ENCODE measurements around the gene SFXN4.

DNA sequence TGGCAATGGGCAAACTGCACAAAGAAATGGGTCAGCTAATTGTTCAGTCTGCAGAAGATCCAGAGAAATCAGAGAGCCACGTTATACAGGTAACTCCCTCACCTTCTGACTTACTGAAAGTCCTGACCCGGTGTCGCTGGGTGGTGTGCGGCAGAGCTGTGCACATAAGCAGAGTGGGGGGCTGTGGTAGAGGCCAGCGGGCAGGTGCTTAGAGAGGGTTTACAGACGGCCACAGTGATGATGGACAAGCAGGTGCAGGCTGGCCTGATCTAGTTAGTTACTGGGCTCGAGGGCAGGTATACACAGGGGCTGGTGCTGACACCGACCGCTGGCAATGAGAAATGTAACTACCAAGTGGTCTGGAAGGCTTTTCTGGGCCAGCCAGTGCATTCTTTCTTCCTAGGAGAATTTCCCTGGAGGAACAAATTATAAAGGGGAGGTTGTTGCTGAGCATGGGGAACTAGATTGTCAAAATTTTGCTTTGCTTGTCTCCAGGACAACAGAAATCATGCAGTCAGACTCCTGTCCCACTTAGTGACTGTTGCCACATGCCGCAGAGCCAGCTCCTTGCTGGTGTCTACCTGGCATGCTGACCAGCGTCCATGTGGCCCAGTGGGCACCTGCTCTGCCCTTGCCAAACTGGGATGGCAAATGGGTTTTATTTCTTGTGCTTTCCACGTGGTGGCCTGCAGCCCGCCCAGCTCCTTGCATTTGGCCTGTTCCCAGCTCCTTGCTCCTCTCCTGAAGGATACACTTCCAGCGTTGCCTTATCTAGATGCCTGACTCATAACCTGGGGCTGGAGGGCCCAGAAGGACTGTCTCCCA lies 32.8 kb downstream of the SFXN4 start:
- TF ChIP-seq CTCF (IDR thresholded peaks at IDR 0.05) (no peak), POLR2A (IDR thresholded peaks at IDR 0.05) (no peak)

Measured in adrenal gland (tissue), 5 donors.